KMS-11 (cell line): ENCODE results near the gene WNT9A.

Experiments
- H2AFZ ChIP-seq: fragments of 200-600 bp; sonication (generic); 2 replicates; pipeline ENCODE4 v1.6.1; 2016; ENCODE audit warnings: antibody characterized with exemption, mixed run types, low read depth
- H3K27ac ChIP-seq: fragments of 200-600 bp; sonication (generic); 2 replicates; pipeline ENCODE4 v1.6.1; 2016; ENCODE audit warnings: mild to moderate bottlenecking, mixed run types
- H3K27me3 ChIP-seq: fragments of 200-600 bp; sonication (generic); 2 replicates; pipeline ENCODE4 v1.6.1; 2017; ENCODE audit warnings: mild to moderate bottlenecking, low read depth, mixed run types, moderate library complexity; ENCODE audit not compliant: insufficient read depth
- H3K36me3 ChIP-seq: fragments of 200-600 bp; sonication (generic); 2 replicates; pipeline ENCODE4 v1.6.1; 2017; ENCODE audit warnings: mild to moderate bottlenecking, mixed run types; ENCODE audit not compliant: insufficient read depth
- H3K4me1 ChIP-seq: fragments of 200-600 bp; sonication (generic); 2 replicates; pipeline ENCODE4 v1.6.1; 2016; ENCODE audit warnings: mild to moderate bottlenecking, low read depth, mixed run types; ENCODE audit not compliant: poor library complexity, severe bottlenecking
- H3K4me2 ChIP-seq: fragments of 200-600 bp; sonication (generic); 2 replicates; pipeline ENCODE4 v1.7.0; 2016; ENCODE audit warnings: mild to moderate bottlenecking, mixed run types
- H3K4me3 ChIP-seq: fragments of 200-600 bp; sonication (generic); IDR thresholded peaks from 2 replicates; pipeline ENCODE4 v1.6.1; 2017; ENCODE audit warnings: low read depth, low read length, mixed read lengths; ENCODE audit not compliant: insufficient read depth
- H3K79me2 ChIP-seq: fragments of 200-600 bp; sonication (generic); 2 replicates; pipeline ENCODE4 v1.6.1; 2016; ENCODE audit warnings: low read depth, mixed run types; ENCODE audit not compliant: insufficient read depth
- H3K9ac ChIP-seq: fragments of 200-600 bp; sonication (generic); 2 replicates; pipeline ENCODE4 v1.6.1; 2016; ENCODE audit warnings: mild to moderate bottlenecking, mixed run types
- H4K20me1 ChIP-seq: fragments of 200-600 bp; sonication (generic); 2 replicates; pipeline ENCODE4 v1.6.1; 2016; ENCODE audit warnings: mild to moderate bottlenecking, mixed run types; ENCODE audit not compliant: insufficient read depth
- TF ChIP-seq, protein P1 (sequence below): fragments of 200-600 bp; sonication (generic); conservative IDR thresholded peaks from 2 replicates; pipeline ENCODE4 v1.6.1; 2017; ENCODE audit warnings: low read depth, mild to moderate bottlenecking, antibody characterized with exemption, low read length, moderate library complexity, mixed read lengths

Gene WNT9A

DNA sequence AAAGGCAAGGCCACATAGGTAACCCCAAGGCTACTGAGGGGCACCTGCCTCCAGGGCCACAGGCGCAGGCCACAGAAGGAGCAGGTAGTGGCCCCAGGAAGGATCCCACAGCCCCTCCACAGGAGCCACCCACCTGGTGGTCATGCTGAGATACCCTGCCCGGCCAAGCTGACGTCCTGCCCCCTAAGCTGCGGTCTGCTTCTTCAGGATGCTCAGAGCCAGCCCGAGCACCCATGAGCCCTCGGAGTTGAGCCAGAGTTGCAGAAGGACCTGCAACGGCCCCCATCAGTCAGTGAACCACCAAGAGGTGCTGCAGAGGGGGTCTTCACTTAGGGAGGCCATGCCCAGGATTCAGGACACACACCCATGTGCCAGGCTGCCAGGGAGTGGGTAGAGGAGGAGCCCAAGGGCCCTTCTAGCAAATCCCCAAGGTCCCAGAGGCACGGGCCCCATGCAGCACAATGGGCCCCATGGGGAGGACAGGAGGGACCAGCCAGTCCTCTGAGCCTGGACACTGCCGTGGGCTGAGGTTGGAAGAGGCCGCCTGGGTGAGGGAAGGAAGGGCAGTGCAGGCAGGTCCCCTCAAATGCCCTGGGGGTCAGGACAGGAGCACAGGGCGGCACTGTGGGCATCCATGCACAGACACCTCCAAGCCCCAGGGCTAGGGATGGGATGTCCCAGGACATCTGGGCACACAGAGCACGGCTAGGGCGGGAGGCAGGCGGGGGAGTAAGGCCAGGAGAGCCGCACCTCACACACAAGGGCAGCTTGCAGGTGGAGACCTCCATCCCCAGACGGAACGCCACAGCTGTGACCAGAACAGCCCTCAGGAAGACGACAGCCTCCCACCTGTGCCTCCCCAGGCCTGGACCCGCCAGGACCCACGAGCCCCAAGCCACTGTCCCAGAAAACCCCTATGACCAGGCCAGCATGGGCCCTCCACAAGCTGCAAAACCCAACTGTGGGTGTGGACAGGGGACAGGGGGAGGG, 20.5 kb downstream of the WNT9A start:
- Histone ChIP-seq H4K20me1 (no peaks in the 10 kb centered on the region), H3K9ac (no peak overlapping the region), H3K27me3 (peaks cover 8% of the 10 kb centered on the region; the same call in 1 of the 2 replicates), H3K79me2 (no peaks in the 10 kb centered on the region), H2AFZ (no peak overlapping the region), H3K4me3 (no peak overlapping the region), H3K27ac (no peak overlapping the region), H3K36me3 (no peaks in the 10 kb centered on the region), H3K4me2 (no peak overlapping the region), H3K4me1 (no peaks in the 10 kb centered on the region)
- TF ChIP-seq, protein P1, sequence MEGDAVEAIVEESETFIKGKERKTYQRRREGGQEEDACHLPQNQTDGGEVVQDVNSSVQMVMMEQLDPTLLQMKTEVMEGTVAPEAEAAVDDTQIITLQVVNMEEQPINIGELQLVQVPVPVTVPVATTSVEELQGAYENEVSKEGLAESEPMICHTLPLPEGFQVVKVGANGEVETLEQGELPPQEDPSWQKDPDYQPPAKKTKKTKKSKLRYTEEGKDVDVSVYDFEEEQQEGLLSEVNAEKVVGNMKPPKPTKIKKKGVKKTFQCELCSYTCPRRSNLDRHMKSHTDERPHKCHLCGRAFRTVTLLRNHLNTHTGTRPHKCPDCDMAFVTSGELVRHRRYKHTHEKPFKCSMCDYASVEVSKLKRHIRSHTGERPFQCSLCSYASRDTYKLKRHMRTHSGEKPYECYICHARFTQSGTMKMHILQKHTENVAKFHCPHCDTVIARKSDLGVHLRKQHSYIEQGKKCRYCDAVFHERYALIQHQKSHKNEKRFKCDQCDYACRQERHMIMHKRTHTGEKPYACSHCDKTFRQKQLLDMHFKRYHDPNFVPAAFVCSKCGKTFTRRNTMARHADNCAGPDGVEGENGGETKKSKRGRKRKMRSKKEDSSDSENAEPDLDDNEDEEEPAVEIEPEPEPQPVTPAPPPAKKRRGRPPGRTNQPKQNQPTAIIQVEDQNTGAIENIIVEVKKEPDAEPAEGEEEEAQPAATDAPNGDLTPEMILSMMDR: no peak

GRCh38 chr1:227926216-227926791, 21.4 kb downstream of the WNT9A start:
- no peak overlapping the region for H3K4me2 ChIP-seq
- no peak overlapping the region for H3K4me3 ChIP-seq
- no peaks in the 10 kb centered on the region for H3K79me2 ChIP-seq
- no peaks in the 10 kb centered on the region for H3K4me1 ChIP-seq
- no peak overlapping the region for H3K9ac ChIP-seq
- TF ChIP-seq, protein P1: no peak
- no peak overlapping the region for H3K27ac ChIP-seq
- peaks cover 8% of the 10 kb centered on the region; the same call in 1 of the 2 replicates for H3K27me3 ChIP-seq
- no peaks in the 10 kb centered on the region for H3K36me3 ChIP-seq
- no peak overlapping the region for H2AFZ ChIP-seq
- no peaks in the 10 kb centered on the region for H4K20me1 ChIP-seq

GRCh38 chr1:227925582-227926198, 22.0 kb downstream of the WNT9A start:
- no peaks in the 10 kb centered on the region for H3K79me2 ChIP-seq
- peaks cover 8% of the 10 kb centered on the region; the same call in 1 of the 2 replicates for H3K27me3 ChIP-seq
- H3K36me3 ChIP-seq: no peaks in the 10 kb centered on the region
- TF ChIP-seq, protein P1: no peak
- H3K27ac ChIP-seq: no peak overlapping the region
- no peak overlapping the region for H2AFZ ChIP-seq
- no peak overlapping the region for H3K9ac ChIP-seq
- H3K4me3 ChIP-seq: no peak overlapping the region
- no peaks in the 10 kb centered on the region for H3K4me1 ChIP-seq
- no peak overlapping the region for H3K4me2 ChIP-seq
- no peaks in the 10 kb centered on the region for H4K20me1 ChIP-seq

DNA sequence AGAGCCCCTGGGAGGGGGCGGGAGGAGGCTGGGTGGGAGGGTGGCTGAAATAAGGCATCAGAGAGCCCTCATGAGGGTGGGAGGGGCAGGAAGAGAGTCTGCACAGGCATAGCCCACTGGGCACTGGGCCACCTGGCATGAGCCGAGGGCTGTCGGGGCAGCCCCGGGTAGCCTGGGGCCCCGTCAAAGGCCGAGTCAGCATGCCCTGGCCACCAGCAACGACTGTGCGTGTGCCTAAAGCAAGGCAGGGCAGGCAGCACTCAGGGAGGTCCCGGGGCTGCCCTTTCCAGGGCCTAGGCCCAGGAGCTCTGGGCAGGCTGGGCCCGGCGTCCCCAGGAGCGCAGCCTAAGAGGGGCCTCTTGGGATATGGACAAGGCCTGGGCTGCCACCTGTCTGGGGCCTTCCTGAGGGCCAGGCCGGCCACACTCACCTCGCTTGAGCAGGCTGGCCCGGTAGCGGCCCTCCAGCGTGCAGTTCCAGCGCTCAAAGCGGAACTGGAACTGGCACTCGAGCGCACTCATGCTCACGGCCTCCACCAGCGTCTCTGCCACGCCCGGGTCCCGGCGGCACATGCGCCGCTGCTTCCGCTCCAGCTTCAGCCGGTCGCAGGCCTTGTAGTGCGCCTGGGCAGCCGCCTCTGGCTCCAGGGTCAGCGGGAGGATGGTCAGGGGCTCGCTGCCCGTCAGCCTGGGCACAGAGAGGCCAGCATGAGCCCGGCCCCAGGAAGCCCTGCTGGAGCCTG, 22.7 kb downstream of the WNT9A start:
- H3K4me3 ChIP-seq: no peak overlapping the region
- H3K4me1 ChIP-seq: no peaks in the 10 kb centered on the region
- H3K9ac ChIP-seq: no peak overlapping the region
- H3K36me3 ChIP-seq: no peaks in the 10 kb centered on the region
- H4K20me1 ChIP-seq: no peaks in the 10 kb centered on the region
- no peak overlapping the region for H3K4me2 ChIP-seq
- no peaks in the 10 kb centered on the region for H3K79me2 ChIP-seq
- TF ChIP-seq, protein P1: no peak
- no peak overlapping the region for H3K27ac ChIP-seq
- no peak overlapping the region for H2AFZ ChIP-seq
- H3K27me3 ChIP-seq: peaks cover 8% of the 10 kb centered on the region; the same call in 1 of the 2 replicates
